NK-92 treated with Interleukin-12 subunit alpha and Interleukin-12 subunit beta, amount 100 ng/mL, for 24 hours (cell line): ENCODE results near the gene BDKRB2.

Source experiments
- DNase-seq: peaks from one replicate; lab custom pipeline; 2025; lab: John Stamatoyannopoulos, UW

BDKRB2 gene

GRCh38 chr14:96204151-96205058 is at the start of gene BDKRB2:
TSS of gene BDKRB2 (plus strand) at chr14:96204839. CDS start at chr14:96237108, 32,269 bp downstream.
- DNase-seq: no peak

DNA sequence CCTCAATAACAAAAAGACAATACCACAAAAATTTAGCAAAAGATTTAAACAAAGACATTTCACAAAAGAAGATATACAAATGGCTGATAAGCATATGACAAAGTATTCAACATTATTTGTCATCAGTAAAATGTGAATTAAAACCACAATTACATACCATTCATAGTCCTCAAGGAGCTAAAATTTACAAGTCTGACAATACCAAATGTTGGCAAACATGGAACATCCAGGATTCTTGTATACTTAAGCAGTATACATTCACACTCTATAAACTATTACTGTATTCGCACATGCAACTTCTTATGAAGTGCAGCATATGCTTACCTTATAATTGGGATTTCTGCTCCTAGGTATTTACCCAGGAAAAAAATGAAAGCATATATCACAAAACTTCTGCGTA is 49.7 kb upstream of the BDKRB2 start:
- DNase-seq: no peak

GRCh38 chr14:96156804-96157760 is 47.6 kb upstream of the BDKRB2 start:
- no peak for DNase-seq

DNA sequence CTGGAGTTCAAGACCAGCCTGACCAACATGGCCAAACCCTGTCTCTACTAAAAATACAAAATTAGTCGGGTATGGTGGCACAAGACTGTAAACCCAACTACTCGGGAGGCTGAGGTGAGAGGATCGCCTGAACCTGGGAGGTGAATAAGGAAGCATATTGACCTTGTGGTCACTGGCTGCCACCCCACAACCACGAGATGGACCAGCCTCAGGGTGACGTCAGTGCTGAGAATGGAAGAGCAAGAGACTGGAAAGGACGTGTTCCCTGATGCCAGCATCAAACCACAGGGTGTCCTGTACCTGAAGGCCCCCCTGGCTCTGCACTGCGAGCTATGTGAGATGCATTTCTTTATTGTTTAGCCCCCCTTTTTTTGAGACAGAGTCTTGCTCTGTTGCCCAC is 45.9 kb upstream of the BDKRB2 start:
- no peak for DNase-seq

GRCh38 chr14:96160076-96160912 is 44.3 kb upstream of the BDKRB2 start:
- DNase-seq: no peak

DNA sequence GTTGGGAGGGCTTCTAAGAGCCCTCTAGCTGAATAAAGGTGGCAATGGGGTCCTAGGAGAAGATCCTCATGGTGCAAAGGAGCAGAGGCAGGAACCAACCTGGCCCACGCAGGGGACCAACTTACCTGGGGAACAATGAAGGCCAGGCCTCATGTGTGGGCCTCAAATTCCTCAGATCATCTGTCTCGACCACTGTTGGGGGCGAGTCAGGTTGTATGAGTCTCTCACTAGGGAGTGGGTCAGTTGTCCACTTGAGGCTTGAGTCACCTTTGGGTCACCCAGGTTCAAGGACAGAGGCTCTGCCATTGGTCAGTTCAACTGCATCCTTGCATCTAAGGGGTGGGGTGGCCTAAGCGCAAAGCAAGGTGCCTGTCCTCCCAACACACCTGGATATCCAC is 43.7 kb upstream of the BDKRB2 start:
- no peak for DNase-seq

GRCh38 chr14:96161636-96162035 is 43.0 kb upstream of the BDKRB2 start:
- no peak for DNase-seq

- DNase-seq: no peak
These were observed 42.4 kb upstream of the BDKRB2 start for GRCh38 chr14:96162265-96162664.

DNA sequence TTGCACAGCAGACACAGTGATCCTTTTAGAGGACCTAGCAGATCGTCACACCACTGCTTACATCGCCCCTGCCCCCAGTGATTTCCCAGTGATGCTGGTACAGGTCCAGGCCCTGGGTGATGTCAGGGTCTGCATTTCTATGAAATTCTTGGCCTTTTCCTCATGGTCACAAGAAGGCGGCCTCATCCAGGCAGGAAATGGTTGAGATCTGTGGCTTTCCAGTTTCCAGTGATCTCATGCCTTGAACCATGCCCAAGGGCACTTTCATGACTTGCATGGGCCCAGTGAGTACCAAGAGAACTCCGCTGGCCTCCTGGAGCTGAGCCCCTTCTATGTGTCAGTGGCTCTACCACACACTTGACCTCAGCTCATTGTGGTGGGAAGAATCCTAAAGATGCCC is 41.9 kb upstream of the BDKRB2 start:
- DNase-seq: no peak

GRCh38 chr14:96164861-96165490 is 39.7 kb upstream of the BDKRB2 start:
- DNase-seq: no peak

DNA sequence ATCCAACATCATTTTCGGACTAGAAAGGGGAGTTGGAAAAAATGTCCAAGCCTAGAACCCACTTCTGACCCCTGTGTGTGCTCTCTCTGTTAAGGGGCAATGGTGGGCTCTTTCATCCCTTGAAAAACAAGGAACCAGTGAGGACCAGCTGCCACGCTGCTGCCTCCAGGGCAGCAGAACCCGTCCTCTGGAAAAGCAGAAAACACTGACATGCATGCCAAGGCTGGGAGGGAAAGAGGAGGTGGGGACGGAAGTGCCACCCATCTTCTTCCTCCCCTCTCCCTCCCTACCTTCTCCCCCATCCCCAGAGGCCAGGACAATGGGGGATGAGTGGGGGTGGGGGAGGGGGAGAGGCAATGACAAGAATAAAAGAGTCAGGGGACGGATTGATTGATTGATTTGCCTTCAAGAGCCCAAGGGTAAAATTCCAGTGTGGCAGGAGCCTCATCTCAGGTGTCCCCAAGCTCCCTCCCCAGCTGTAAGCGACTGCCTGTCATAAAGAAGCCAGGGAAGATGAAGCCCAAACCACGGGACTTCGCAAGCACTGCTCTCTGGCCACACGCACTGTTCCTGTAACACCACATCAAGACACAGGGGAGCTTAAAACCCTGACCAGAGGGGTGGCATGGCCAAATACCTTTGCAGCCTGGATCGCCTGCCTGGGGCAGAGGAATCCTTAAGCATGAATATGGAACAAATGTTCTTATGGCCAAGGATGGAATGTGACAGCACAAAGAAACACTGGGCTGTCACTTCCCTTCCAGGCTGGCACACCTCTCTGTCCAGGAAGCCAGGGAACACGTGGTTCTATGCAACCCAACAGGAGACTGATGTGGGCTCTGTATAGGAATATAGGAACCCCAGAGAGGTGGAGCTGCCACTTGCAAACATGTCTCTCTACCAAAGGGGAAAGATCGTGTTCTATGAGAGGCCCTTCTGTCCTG is 38.9 kb upstream of the BDKRB2 start:
- DNase-seq: no peak

DNA sequence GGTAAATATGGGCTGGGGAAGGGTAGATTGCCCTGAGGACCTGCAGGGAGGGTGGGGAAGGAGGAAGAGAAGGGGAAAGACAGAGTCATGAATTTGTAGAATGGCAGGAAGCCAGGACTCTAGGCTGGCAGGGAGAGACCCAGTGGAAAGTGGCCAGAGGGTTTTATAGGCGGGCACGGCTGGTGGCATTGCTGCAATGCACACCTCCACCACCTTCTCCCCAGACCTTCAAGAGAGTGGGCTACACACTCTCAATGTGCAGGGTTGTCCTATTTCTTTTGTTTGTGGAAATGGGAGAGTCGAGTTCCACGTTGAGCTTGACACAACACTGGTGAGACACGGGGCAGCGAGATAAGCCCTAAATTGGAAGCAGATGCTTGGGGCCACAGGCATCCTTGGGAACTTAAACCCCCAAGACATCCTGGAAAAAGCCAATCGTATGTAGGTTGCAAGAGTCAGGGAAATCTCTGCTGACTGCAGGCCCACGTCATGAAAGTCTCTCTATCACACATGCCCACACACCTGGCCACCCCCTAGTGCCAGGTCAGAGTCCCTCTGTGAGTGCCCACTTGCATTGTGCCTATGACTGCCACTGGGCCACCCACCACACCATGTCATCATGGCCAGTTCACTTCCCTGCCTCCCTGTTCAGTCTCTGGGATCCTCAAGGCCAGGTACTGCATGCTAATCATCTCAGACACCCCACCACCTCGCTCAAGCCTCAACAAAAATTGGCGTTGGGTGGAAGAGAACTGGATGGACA is 38.0 kb upstream of the BDKRB2 start:
- no peak for DNase-seq

- DNase-seq: no peak
These were observed 37.2 kb upstream of the BDKRB2 start for GRCh38 chr14:96167224-96168148.

DNA sequence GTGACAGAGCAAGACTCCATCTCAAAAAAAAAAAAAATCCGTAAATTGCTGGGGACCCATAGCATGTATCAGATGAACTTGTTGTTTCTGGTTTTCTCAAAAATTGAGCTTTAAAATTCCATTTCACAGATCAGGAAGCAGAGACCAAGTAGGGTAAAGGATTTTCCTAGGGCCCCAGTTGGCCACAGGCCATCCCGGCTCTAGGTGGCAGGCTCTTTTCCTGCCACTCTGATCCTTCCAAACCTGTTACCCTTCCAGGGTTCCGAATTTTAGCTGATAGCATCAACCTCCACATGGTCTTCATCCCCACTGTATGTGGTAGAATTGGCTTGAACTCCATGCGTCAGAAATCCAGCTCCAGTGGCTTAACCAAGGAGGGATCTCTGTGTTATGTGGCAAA is 36.1 kb upstream of the BDKRB2 start:
- no peak for DNase-seq

GRCh38 chr14:96170961-96171592 is 33.6 kb upstream of the BDKRB2 start:
- no peak for DNase-seq

DNA sequence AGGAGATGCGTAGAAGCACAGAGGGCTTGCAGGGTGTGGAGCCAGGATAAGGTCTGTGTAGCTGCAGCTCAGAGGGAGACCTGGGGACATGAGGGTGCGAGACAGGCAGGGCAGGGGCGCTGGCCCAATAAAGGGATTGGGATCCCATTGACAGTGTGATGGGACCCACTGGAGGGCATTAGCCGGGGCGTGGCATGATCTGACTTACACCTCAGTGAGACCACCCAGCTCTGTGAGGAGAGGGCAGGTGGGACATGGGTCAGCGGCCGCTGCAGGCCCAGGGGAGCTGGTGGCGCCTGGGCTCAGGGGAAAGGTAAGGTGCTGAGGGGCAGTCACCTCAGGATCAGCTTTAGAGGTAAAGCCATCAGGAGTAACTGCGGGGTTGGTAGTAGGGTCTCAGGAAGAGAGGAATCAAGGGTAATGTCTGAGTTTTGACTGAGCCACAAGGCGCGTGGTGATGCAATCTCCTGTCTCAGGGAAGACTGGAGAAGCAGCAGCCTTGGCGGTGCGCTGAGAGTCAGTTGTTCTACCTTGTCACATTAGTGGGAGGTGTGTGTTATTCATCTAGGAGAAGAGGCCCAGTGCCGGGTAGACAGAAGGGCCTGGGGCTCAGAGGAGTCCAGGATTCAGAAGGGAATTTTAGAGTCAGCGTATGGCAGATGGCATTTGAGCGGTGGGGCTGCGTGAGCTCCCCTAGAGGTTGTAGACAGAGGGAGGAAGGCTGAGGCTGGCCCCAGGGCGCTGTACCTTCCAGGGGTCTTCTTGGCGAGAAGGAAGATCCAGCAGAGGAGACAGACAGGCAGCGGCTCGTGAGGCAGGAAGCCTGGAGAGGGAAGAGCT is 30.8 kb upstream of the BDKRB2 start:
- no peak for DNase-seq

DNA sequence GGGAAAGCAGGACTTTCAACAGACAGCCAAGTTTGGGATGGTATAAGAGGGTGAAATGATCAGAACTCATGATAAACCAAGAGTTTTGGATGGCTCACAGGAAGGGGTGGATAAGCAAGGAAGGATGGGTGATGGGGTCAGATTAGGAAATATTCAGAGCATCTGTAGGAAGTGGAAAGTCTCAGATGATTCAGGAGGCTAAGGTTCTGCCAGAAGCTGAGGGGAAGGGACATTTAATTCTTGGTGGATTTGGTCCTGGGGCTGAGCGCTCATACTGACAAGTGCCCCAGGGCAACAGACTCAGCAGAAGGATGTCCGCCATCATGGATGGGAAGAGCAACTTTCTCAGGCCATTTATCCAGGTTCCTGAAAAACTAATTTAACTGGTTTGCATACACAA is 28.4 kb upstream of the BDKRB2 start:
- DNase-seq: no peak
